SH-SY5Y (cell line): ENCODE measurements around the gene TIE1.

Experiments used
- GATA2 ChIP-seq: IDR thresholded peaks from 2 replicates; pipeline ENCODE4 v1.6.1; 2011; ENCODE audit warnings: mild to moderate bottlenecking, low read depth, low read length
- GATA3 ChIP-seq: IDR thresholded peaks from 2 replicates; pipeline ENCODE4 v1.6.1; 2011; ENCODE audit warnings: low read depth, mild to moderate bottlenecking, low read length, moderate library complexity

GRCh38 chr1:43366601-43367025, 65.8 kb downstream of the TIE1 start:
- TF ChIP-seq GATA2 (no peak), GATA3 (no peak)
